Ovary (tissue), 9 donors: ENCODE data around the gene CCN2. TPM values are rescaled to one million over a fixed set of nuclear protein-coding genes. Genes with fewer than 3 reads are reported as not detected.
A peak's percentile ranks its signal among the peaks of the same experiment; 100 is the strongest.

Source experiments
- DNase-seq, 5 donors: peaks; one replicate each; pipeline ENCODE4 v3.0.0-alpha.2; 2019 to 2020
- H3K27ac ChIP-seq, 2 donors: fragments of 200-600 bp; one replicate each; pipeline versions ENCODE4 v1.5.1 to v1.8.0; 2019 to 2022
- H3K27me3 ChIP-seq: fragments of 200-600 bp; one replicate; pipeline ENCODE4 v1.8.0; 2022
- H3K36me3 ChIP-seq: fragments of 200-600 bp; sonication (generic); one replicate; pipeline ENCODE4 v1.5.1; 2019
- H3K4me1 ChIP-seq: one replicate; pipeline ENCODE4 v1.8.1; 2013; ENCODE audit warnings: mild to moderate bottlenecking, moderate library complexity; ENCODE audit not compliant: insufficient read depth
- H3K4me3 ChIP-seq: fragments of 200-600 bp; sonication (generic); one replicate; pipeline ENCODE4 v1.5.1; 2017
- H3K9me3 ChIP-seq, 2 donors: fragments of 200-600 bp in 1 of 2; sonication (generic) in 1 of 2; one replicate each; pipeline versions ENCODE4 v1.5.1 to v1.8.1; 2013 to 2019; ENCODE audit warnings: mild to moderate bottlenecking in 1 of 2, moderate library complexity in 1 of 2
- CTCF ChIP-seq, 3 donors: fragments of 450-650 bp in 2 of 3; fragments of 200-600 bp in 1 of 3; IDR thresholded peaks; one replicate each; pipeline versions ENCODE4 v1.5.1 to v1.8.0; 2016 to 2022; ENCODE audit warnings: antibody characterized with exemption in 3 of 3, mild to moderate bottlenecking in 1 of 3
- EP300 ChIP-seq: sonication (generic); formaldehyde crosslinking; IDR thresholded peaks from one replicate; pipeline ENCODE4 v1.6.1; 2017; ENCODE audit warnings: antibody characterized with exemption
- POLR2A ChIP-seq: fragments of 450-650 bp; IDR thresholded peaks from one replicate; pipeline ENCODE4 v1.6.1; 2017; ENCODE audit warnings: antibody characterized with exemption, mild to moderate bottlenecking, moderate library complexity
- WGBS, 3 donors: extraction: QIAGEN DNeasy Blood & Tissue Kit in 1 of 3; methylation state at CpG; one replicate each; pipeline versions ENCODE4 v1.1.5 to v1.1.7; 2013 to 2017; 5-methylcytosine and 5-hydroxymethylcytosine counted together
- intact Hi-C, 4 donors: fragments of 100-400 bp; cut with DNase I; formaldehyde crosslinking; loops; one replicate each; pipeline versions ENCODE4 v1.11.0 to v1.15.1; 2022 to 2023
- polyA plus RNA-seq, 2 donors: library from polyadenylated mRNA; stranded (reverse); fragments of 200-250 nt in 1 of 2; fragments of 350-450 nt in 1 of 2; fragmentation: Illumina TruSeq in 1 of 2; extraction: RNeasy Lipid Tissue Mini Kit (QIAGEN cat#74804) in 1 of 2; gene quantifications; one replicate each; pipeline ENCODE4 v1.2.3, GENCODE V29; 2013 to 2014
- total RNA-seq, 7 donors: library from RNA; depleted of rRNA in 2 of 7; stranded (reverse); fragments of >200 nt in 2 of 7; fragmentation: NEBNext Ultra II Directional in 3 of 7; extraction: Animal tissue kit (Norgen Biotek cat#: 25700) in 3 of 7; gene quantifications; one replicate each; pipeline versions ENCODE4 v1.1.0 to v1.2.4, GENCODE V29; 2016 to 2023
- donor health status: DM: no; HTN: no; CAD: no; lungs with moderate emphysema.
- donor health status: DM: no; HTN: no; CAD: no.
- donor health status: Bipolar disorder and iron deficiency.
- donor health status: DM: yes; HTN: yes; CAD: no.
- donor health status: DM: no; HTN: no; CAD: no.
- donor health status: DM: yes; HTN: yes; CAD: no.

Gene CCN2
- total and polyA plus RNA-seq, 9 donors: 18.3 to 191 (median 65.9) TPM

GRCh38 chr6:131948692-131949619 is 2.2 kb downstream of the CCN2 start:
- Histone ChIP-seq H3K9me3 (no peaks in the 10 kb centered on the region), H3K4me1 (peaks cover 4% of the 10 kb centered on the region), H3K27me3 (no peaks in the 10 kb centered on the region), H3K4me3 (peak overlapping the region; percentile 80), H3K27ac (peak overlapping the region; percentile 9 to 90), H3K36me3 (no peaks in the 10 kb centered on the region)
- DNase-seq: peak in 4 of 5 donors; percentile 26 to 44 (median 28)
- WGBS, 3 donors: 28 to 38% (median 31%) methylated on average over 18 of the region's 18 CpGs
- intact Hi-C loops: no loop called here
- TF ChIP-seq CTCF (IDR thresholded peaks at IDR 0.05) (no peak), EP300 (no peak), POLR2A (no peak)

GRCh38 chr6:131947986-131948661 is 3.0 kb downstream of the CCN2 start:
- TF ChIP-seq CTCF (IDR thresholded peaks at IDR 0.05) (no peak), POLR2A (no peak), EP300 (no peak)
- intact Hi-C loops: no loop called here
- H3K27ac ChIP-seq: no peak overlapping the region
- H3K4me3 ChIP-seq: peak overlapping the region; percentile 80
- no peak for DNase-seq
- 58 to 71% (median 62%) methylated on average over 3 of the region's 3 CpGs for WGBS, 3 donors
- no peaks in the 10 kb centered on the region for H3K36me3 ChIP-seq
- H3K4me1 ChIP-seq: peaks cover 4% of the 10 kb centered on the region
- H3K27me3 ChIP-seq: no peaks in the 10 kb centered on the region
- H3K9me3 ChIP-seq: no peaks in the 10 kb centered on the region

- TF ChIP-seq CTCF (IDR thresholded peaks at IDR 0.05): no peak
- TF ChIP-seq EP300: no peak
- TF ChIP-seq POLR2A: no peak
- no peaks in the 10 kb centered on the region for H3K9me3 ChIP-seq
- peak overlapping the region; percentile 80 for H3K4me3 ChIP-seq
- H3K36me3 ChIP-seq: no peaks in the 10 kb centered on the region
- no peaks in the 10 kb centered on the region for H3K27me3 ChIP-seq
- WGBS, 3 donors: 33 to 41% (median 38%) methylated on average over 6 of the region's 6 CpGs
- intact Hi-C loops: no loop called here
- DNase-seq: no peak
- H3K4me1 ChIP-seq: peaks cover 4% of the 10 kb centered on the region
- H3K27ac ChIP-seq: no peak overlapping the region
Observed at GRCh38 chr6:131946992-131947955, 3.9 kb downstream of the CCN2 start.

GRCh38 chr6:131946404-131946991 is 4.7 kb downstream of the CCN2 start:
- Histone ChIP-seq H3K27ac (no peak overlapping the region), H3K4me1 (peaks cover 4% of the 10 kb centered on the region), H3K9me3 (no peaks in the 10 kb centered on the region), H3K27me3 (no peaks in the 10 kb centered on the region), H3K4me3 (no peak overlapping the region), H3K36me3 (no peaks in the 10 kb centered on the region)
- no peak for DNase-seq
- TF ChIP-seq CTCF (IDR thresholded peaks at IDR 0.05) (no peak), EP300 (no peak), POLR2A (no peak)
- intact Hi-C loops: no loop called here
- 80 to 88% (median 82%) methylated on average over 5 of the region's 5 CpGs for WGBS, 3 donors
